HepG2 (cell line): ENCODE data around the gene GRAMD1A. TPM values are rescaled to one million over a fixed set of nuclear protein-coding genes. Genes with fewer than 3 reads are reported as not detected.

Experiments
- BCL6 ChIP-seq: IDR thresholded peaks from 2 replicates; pipeline ENCODE4 v1.6.1; 2016; ENCODE audit warnings: missing genetic modification reagents, missing compliant biosample characterization
- MNT ChIP-seq: fragments of 450-650 bp; IDR thresholded peaks from 2 replicates; pipeline ENCODE4 v1.6.1; 2016
- NFATC3 ChIP-seq: sonication (generic); formaldehyde crosslinking; IDR thresholded peaks from 2 replicates; pipeline ENCODE4 v1.5.1; 2020; ENCODE audit warnings: mild to moderate bottlenecking, missing genetic modification reagents
- REST ChIP-seq, 2 experiments: IDR thresholded peaks; 2 replicates each; pipeline ENCODE4 v1.6.1; 2011 to 2012; ENCODE audit warnings: low read length in 2 of 2, borderline replicate concordance in 1 of 2, low read depth in 1 of 2, mild to moderate bottlenecking in 1 of 2, moderate library complexity in 1 of 2
- SETDB1 ChIP-seq: sonication (generic); formaldehyde crosslinking; IDR thresholded peaks from 2 replicates; pipeline ENCODE4 v1.5.1; 2020; ENCODE audit warnings: missing genetic modification reagents, mild to moderate bottlenecking, borderline replicate concordance
- TBL1XR1 ChIP-seq: fragments of 150-350 bp; IDR thresholded peaks from 2 replicates; pipeline ENCODE4 v1.6.1; 2014; ENCODE audit warnings: borderline replicate concordance, low read length; ENCODE audit not compliant: partially characterized antibody
- ZFP91 ChIP-seq: sonication (generic); formaldehyde crosslinking; IDR thresholded peaks from 2 replicates; pipeline ENCODE4 v1.9.0; 2022; ENCODE audit warnings: missing genetic modification reagents, mild to moderate bottlenecking, borderline replicate concordance
- ZHX2 ChIP-seq, 2 experiments: sonication (generic) in 1 of 2; formaldehyde crosslinking in 1 of 2; IDR thresholded peaks; 2 replicates each; pipeline versions ENCODE4 v1.6.1 to v1.9.0; 2014 to 2022; ENCODE audit warnings: antibody characterized with exemption in 1 of 2, borderline replicate concordance in 1 of 2, inconsistent platforms in 1 of 2, low read depth in 1 of 2, missing genetic modification reagents in 1 of 2
- ZNF280D ChIP-seq: sonication (generic); formaldehyde crosslinking; IDR thresholded peaks from 2 replicates; pipeline ENCODE4 v1.5.1; 2020; ENCODE audit warnings: mild to moderate bottlenecking, missing genetic modification reagents
- ZNF333 ChIP-seq: sonication (generic); formaldehyde crosslinking; IDR thresholded peaks from 2 replicates; pipeline ENCODE4 v1.4.0; 2020; ENCODE audit warnings: mild to moderate bottlenecking, missing genetic modification reagents, borderline replicate concordance
- polyA plus RNA-seq, 8 experiments: library from polyadenylated mRNA; depleted of rRNA in 3 of 8; stranded (reverse) in 7 of 8; unstranded in 1 of 8; fragments of >200 nt; fragmentation: Illumina TruSeq in 4 of 8; extraction: Trizol in 4 of 8; gene quantifications; 2 replicates each; pipeline versions ENCODE4 v1.2.1 to v1.2.3, GENCODE V29; 2011 to 2016; ENCODE audit warnings: low read depth in 4 of 8, missing spikeins in 1 of 8, mixed read lengths in 1 of 8; ENCODE audit not compliant: insufficient read depth in 1 of 8
- total RNA-seq, 5 experiments: library from RNA; depleted of rRNA; stranded (reverse); fragments of >200 nt; fragmentation: Illumina TruSeq; extraction: Trizol; gene quantifications; 2 replicates each; pipeline ENCODE4 v1.2.3, GENCODE V29; 2016; ENCODE audit warnings: low read depth in 1 of 5

Gene GRAMD1A
- total and polyA plus RNA-seq, 2 of the 13 experiments (the other 11 are each of a cell fraction or from before 2014, with no cell fraction given) = 14.7 to 181 TPM

GRCh38 chr19:35040826-35041547 lies 40.9 kb downstream of the GRAMD1A start (continued):
- TF ChIP-seq ZHX2 (IDR thresholded peaks at IDR 0.05; ENCODE audit: low read depth) (peak; percentile 64), ZHX2 (CRISPR knock-in tag; IDR thresholded peaks at IDR 0.05; ENCODE audit: borderline replicate concordance) (no peak), SETDB1 (CRISPR knock-in tag) (no peak), ZNF333 (CRISPR knock-in tag) (peak; percentile 82; the same call in 1 of the 2 replicates), NFATC3 (CRISPR knock-in tag) (0 out of 2 replicates have a peak, but pooled peaks have one; percentile 68), ZFP91 (CRISPR knock-in tag) (peak; percentile 89), TBL1XR1 (peak; percentile 41), MNT (peak; percentile 67), REST (IDR thresholded peaks at IDR 0.05; ENCODE audit: borderline replicate concordance in 1 of 2, low read depth in 1 of 2, low read length in 2 of 2) (0 out of 4 replicates have a peak, but pooled peaks of 1 of the 2 experiments have one; percentile 31), ZNF280D (CRISPR knock-in tag) (peak; percentile 73; the same call in 1 of the 2 replicates), BCL6 (CRISPR knock-in tag) (peak; percentile 90)
